Aorta (tissue), 5 donors: Measurements from ENCODE around the gene HEATR5B. TPM values are rescaled to one million over a fixed set of nuclear protein-coding genes. Genes with fewer than 3 reads are reported as not detected.

Source experiments
- ATAC-seq: fragments of 200-7000 bp; cut with Tn5 transposase; one replicate; pipeline ENCODE4 v1.9.1; 2022; ENCODE audit warnings: moderate library complexity; ENCODE audit not compliant: low FRiP score
- DNase-seq, 2 donors: peaks; one replicate each; pipeline ENCODE4 v3.0.0-alpha.2; 2020
- H3K27ac ChIP-seq, 2 donors: one replicate each; pipeline ENCODE4 v1.5.1; 2013; ENCODE audit warnings: low read length in 2 of 2, mild to moderate bottlenecking in 2 of 2, moderate library complexity in 2 of 2, control low read depth in 1 of 2, inconsistent platforms in 1 of 2, low read depth in 1 of 2
- H3K27me3 ChIP-seq, 2 donors: one replicate each; pipeline ENCODE4 v1.6.1; 2013; ENCODE audit warnings: control low read depth in 1 of 2, low read length in 1 of 2, mild to moderate bottlenecking in 1 of 2, moderate library complexity in 1 of 2; ENCODE audit not compliant: insufficient read depth in 2 of 2, control insufficient read depth in 1 of 2
- H3K36me3 ChIP-seq, 2 donors: one replicate each; pipeline ENCODE4 v1.6.1; 2013; ENCODE audit warnings: control low read depth in 1 of 2, low read length in 1 of 2, mild to moderate bottlenecking in 1 of 2; ENCODE audit not compliant: insufficient read depth in 2 of 2, control insufficient read depth in 1 of 2
- H3K4me1 ChIP-seq, 2 donors: one replicate each; pipeline ENCODE4 v1.6.1; 2013; ENCODE audit warnings: low read length in 2 of 2, control low read depth in 1 of 2, mild to moderate bottlenecking in 1 of 2, moderate library complexity in 1 of 2; ENCODE audit not compliant: insufficient read depth in 2 of 2, control insufficient read depth in 1 of 2
- H3K4me3 ChIP-seq, 2 donors: one replicate each; pipeline ENCODE4 v1.5.1; 2013; ENCODE audit warnings: low read length in 2 of 2, control low read depth in 1 of 2, mild to moderate bottlenecking in 1 of 2
- H3K9me3 ChIP-seq: one replicate; pipeline ENCODE4 v1.6.1; 2013; ENCODE audit warnings: mild to moderate bottlenecking, low read length; ENCODE audit not compliant: control insufficient read depth
- WGBS, 2 donors: extraction: QIAGEN DNeasy Blood & Tissue Kit; methylation state at CpG; one replicate each; pipeline ENCODE4 v1.1.7; 2013; 5-methylcytosine and 5-hydroxymethylcytosine counted together
- intact Hi-C, 2 donors: fragments of 100-400 bp; cut with DNase I; formaldehyde crosslinking; loops; one replicate each; pipeline versions ENCODE4 v1.14.2 to v1.15.0; 2022
- long read RNA-seq, 2 donors: library from polyadenylated mRNA; unstranded; transcript quantifications; one replicate each; pipeline ENCODE4 v2.0.0, GENCODE V29; 2020 to 2021
- polyA plus RNA-seq, 2 donors: library from polyadenylated mRNA; stranded (reverse); fragments of 200-250 nt; gene quantifications; one replicate each; pipeline ENCODE4 v1.2.3, GENCODE V29; 2013
- total RNA-seq, 2 donors: library from RNA; stranded (reverse); fragmentation: NEBNext Ultra II Directional; extraction: Animal tissue kit (Norgen Biotek cat#: 25700); gene quantifications; one replicate each; pipeline ENCODE4 v1.2.1, GENCODE V29; 2021
- donor health status: healthy with polysubstance abuse.
- donor health status: Bipolar disorder and iron deficiency.
- donor health status: DM: no; HTN: no; CAD: no.
- donor health status: DM: no; HTN: no; CAD: no.
- donor health status: DM: yes; HTN: yes; CAD: no.

Gene HEATR5B
- 10 to 100 TPM; 19.9 to 28.2 TPM for total RNA-seq
- 10 to 100 TPM in 1 of 2 donors, 1 to 10 TPM in 1; 5.0 to 10.1 TPM for polyA plus RNA-seq
- long read RNA-seq, donor 1, partial matches to known transcripts, result 8 of 15 reads
- long read RNA-seq, donor 1, other reads (novel, unspliced or antisense), result 7 of 15 reads
- long read RNA-seq, donor 2, partial matches to known transcripts, result 9 of 18 reads
- long read RNA-seq, donor 2, other reads (novel, unspliced or antisense), result 9 of 18 reads

- Histone ChIP-seq H3K36me3 (peaks cover 0 to 4% of the 10 kb centered on the region in 2 donors), H3K9me3 (no peaks in the 10 kb centered on the region), H3K27ac (peak within 1 kb of the TSS in 1 of 2 donors; percentile 16), H3K4me3 (peak within 1 kb of the TSS; percentile 87 to 90), H3K27me3 (no peaks in the 10 kb centered on the region), H3K4me1 (peaks cover 3 to 6% of the 10 kb centered on the region in 2 donors)
- WGBS, 2 donors, result 0% methylated on average over 74 of the region's 74 CpGs
- peak; percentile 99 for ATAC-seq
- peak; percentile 95 to 96 for DNase-seq
- intact Hi-C loops, result no loop called here
Measured at GRCh38 chr2:37083873-37084794, at the start of gene HEATR5B, which contains the start of gene GPATCH11. Gene HEATR5B (minus strand): TSS chr2:37084372. CDS start chr2:37083414, 958 bp downstream. Gene GPATCH11 (plus strand): TSS chr2:37084518. CDS start chr2:37088382, 3,864 bp downstream.

- Histone ChIP-seq H3K9me3 (no peaks in the 10 kb centered on the region), H3K4me1 (no peaks in the 10 kb centered on the region), H3K36me3 (peaks cover 7% of the 10 kb centered on the region in 2 donors), H3K27me3 (no peaks in the 10 kb centered on the region), H3K27ac (no peak overlapping the region), H3K4me3 (no peak overlapping the region)
- intact Hi-C loops, result no loop called here
- ATAC-seq (no peak), DNase-seq (no peak)
- 96% methylated on average over 6 of the region's 6 CpGs for WGBS, 2 donors
Measured at GRCh38 chr2:37132914-37133313, 48.7 kb upstream of the HEATR5B start.

GRCh38 chr2:37125416-37125815, 41.2 kb upstream of the HEATR5B start:
- Histone ChIP-seq H3K27me3 (no peaks in the 10 kb centered on the region), H3K27ac (no peak overlapping the region), H3K4me3 (no peak overlapping the region), H3K4me1 (no peaks in the 10 kb centered on the region), H3K9me3 (no peaks in the 10 kb centered on the region), H3K36me3 (peaks cover 4% of the 10 kb centered on the region in 2 donors)
- intact Hi-C loops, result no loop called here
- DNase-seq (no peak), ATAC-seq (no peak)
- 94 to 100% methylated on average over 2 of the region's 2 CpGs for WGBS, 2 donors

GRCh38 chr2:37119157-37119556, 35.0 kb upstream of the HEATR5B start:
- Histone ChIP-seq H3K4me3 (no peak overlapping the region), H3K27ac (no peak overlapping the region), H3K4me1 (no peaks in the 10 kb centered on the region), H3K9me3 (no peaks in the 10 kb centered on the region), H3K36me3 (peaks cover 4 to 7% of the 10 kb centered on the region in 2 donors), H3K27me3 (no peaks in the 10 kb centered on the region)
- WGBS, 2 donors, result 91 to 92% methylated on average over 5 of the region's 5 CpGs
- intact Hi-C loops, result no loop called here
- no peak for ATAC-seq
- no peak for DNase-seq

GRCh38 chr2:37117566-37117965, 33.4 kb upstream of the HEATR5B start:
- H3K27ac ChIP-seq, result no peak overlapping the region
- H3K4me1 ChIP-seq, result no peaks in the 10 kb centered on the region
- no peak for DNase-seq
- no peaks in the 10 kb centered on the region for H3K27me3 ChIP-seq
- H3K36me3 ChIP-seq, result peaks cover 4 to 7% of the 10 kb centered on the region in 2 donors
- intact Hi-C loops, result no loop called here
- ATAC-seq, result no peak
- H3K4me3 ChIP-seq, result no peak overlapping the region
- 91 to 92% methylated on average over 1 of the region's 1 CpG for WGBS, 2 donors
- H3K9me3 ChIP-seq, result no peaks in the 10 kb centered on the region

- Histone ChIP-seq H3K4me3 (no peak overlapping the region), H3K27me3 (no peaks in the 10 kb centered on the region), H3K27ac (no peak overlapping the region), H3K4me1 (no peaks in the 10 kb centered on the region), H3K9me3 (no peaks in the 10 kb centered on the region), H3K36me3 (peaks cover 7 to 10% of the 10 kb centered on the region in 2 donors)
- WGBS, 2 donors, result 68 to 96% methylated on average over 2 of the region's 2 CpGs
- intact Hi-C loops, result no loop called here
- ATAC-seq (no peak), DNase-seq (no peak)
Measured at GRCh38 chr2:37111958-37112357, 27.8 kb upstream of the HEATR5B start.

- H3K9me3 ChIP-seq, result no peaks in the 10 kb centered on the region
- no peaks in the 10 kb centered on the region for H3K27me3 ChIP-seq
- no peak overlapping the region for H3K27ac ChIP-seq
- DNase-seq, result no peak
- H3K4me1 ChIP-seq, result no peaks in the 10 kb centered on the region
- peaks cover 4 to 7% of the 10 kb centered on the region in 2 donors for H3K36me3 ChIP-seq
- intact Hi-C loops, result no loop called here
- no peak for ATAC-seq
- 90 to 93% methylated on average over 4 of the region's 4 CpGs for WGBS, 2 donors
- H3K4me3 ChIP-seq, result no peak overlapping the region
Measured at GRCh38 chr2:37110306-37111212, 26.4 kb upstream of the HEATR5B start.

GRCh38 chr2:37109523-37109922, 25.4 kb upstream of the HEATR5B start:
- Histone ChIP-seq H3K27ac (no peak overlapping the region), H3K27me3 (no peaks in the 10 kb centered on the region), H3K9me3 (no peaks in the 10 kb centered on the region), H3K36me3 (peaks cover 4 to 7% of the 10 kb centered on the region in 2 donors), H3K4me3 (no peak overlapping the region), H3K4me1 (no peaks in the 10 kb centered on the region)
- ATAC-seq (no peak), DNase-seq (no peak)
- intact Hi-C loops, result no loop called here
- WGBS, 2 donors, result 93% methylated on average over 4 of the region's 4 CpGs
